GM12873 (cell line): ENCODE measurements around the gene MTF1.

Source experiments
- TF ChIP-seq, protein P1 (sequence below): IDR thresholded peaks from 2 replicates; pipeline ENCODE4 v1.5.1; 2012; ENCODE audit warnings: low read depth, mild to moderate bottlenecking, moderate library complexity, low read length, control low read depth; ENCODE audit not compliant: insufficient read depth; ENCODE audit errors: missing control alignments

Gene MTF1

DNA sequence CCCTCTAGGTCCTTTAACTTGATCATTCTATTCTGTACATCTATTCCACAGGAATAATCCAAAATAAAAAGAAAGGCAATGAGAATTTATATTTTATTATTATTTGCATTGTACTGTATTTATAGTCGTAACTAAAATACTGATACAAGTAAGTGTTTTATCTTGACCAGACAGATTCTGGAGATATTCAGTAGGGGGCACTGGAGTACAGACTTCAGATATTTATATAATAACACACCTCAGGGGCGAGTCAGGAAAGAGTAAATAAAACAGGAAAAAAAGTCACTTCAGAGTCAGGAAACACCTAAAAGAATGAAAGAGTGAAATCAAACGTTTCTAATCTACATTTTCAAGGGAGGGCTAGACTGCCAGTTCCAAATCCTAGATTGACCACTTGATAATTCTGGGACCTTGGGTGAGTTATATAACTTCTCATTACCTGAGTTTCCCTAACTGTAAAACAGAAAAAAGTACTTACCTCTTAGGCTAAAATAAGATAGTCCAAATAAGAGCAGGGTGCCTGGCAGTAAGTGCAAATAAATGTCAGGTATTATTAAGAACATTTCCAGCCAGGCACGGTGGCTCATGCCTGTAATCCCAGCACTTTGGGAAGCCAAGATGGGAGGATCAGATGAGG is 31.1 kb upstream of the MTF1 start:
- TF ChIP-seq, protein P1, sequence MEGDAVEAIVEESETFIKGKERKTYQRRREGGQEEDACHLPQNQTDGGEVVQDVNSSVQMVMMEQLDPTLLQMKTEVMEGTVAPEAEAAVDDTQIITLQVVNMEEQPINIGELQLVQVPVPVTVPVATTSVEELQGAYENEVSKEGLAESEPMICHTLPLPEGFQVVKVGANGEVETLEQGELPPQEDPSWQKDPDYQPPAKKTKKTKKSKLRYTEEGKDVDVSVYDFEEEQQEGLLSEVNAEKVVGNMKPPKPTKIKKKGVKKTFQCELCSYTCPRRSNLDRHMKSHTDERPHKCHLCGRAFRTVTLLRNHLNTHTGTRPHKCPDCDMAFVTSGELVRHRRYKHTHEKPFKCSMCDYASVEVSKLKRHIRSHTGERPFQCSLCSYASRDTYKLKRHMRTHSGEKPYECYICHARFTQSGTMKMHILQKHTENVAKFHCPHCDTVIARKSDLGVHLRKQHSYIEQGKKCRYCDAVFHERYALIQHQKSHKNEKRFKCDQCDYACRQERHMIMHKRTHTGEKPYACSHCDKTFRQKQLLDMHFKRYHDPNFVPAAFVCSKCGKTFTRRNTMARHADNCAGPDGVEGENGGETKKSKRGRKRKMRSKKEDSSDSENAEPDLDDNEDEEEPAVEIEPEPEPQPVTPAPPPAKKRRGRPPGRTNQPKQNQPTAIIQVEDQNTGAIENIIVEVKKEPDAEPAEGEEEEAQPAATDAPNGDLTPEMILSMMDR: peak; percentile 33

DNA sequence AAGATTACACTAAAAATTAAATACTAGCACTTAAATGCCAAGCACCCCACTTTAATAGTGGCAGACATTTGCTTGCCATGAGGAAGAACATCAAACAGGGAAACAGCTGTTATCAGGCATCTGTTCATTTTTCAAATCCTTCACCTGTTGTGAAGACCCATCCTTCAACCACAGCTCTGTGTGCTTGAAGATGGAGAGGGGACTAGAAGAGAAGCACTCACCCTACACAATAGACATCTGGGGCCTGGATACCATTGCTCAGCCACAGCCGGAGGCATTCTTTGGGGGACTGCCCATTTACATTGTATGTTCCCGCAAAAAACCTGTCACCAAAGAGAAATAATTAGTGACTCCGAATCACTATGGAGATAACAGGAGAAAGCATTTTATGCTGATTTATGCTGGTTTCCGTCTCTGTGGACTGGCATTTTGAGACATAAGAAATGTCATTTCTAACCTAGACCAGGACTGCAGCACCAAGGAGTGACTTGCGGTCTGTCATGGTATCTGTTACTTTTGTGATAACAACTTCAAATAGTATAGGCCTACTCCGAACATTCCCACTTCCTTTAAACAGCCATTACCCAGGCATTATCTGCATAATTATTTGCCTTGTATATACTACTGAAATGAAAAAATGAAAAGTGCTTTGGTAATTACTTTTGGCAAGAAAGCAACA is 28.8 kb upstream of the MTF1 start:
- TF ChIP-seq, protein P1: no peak

DNA sequence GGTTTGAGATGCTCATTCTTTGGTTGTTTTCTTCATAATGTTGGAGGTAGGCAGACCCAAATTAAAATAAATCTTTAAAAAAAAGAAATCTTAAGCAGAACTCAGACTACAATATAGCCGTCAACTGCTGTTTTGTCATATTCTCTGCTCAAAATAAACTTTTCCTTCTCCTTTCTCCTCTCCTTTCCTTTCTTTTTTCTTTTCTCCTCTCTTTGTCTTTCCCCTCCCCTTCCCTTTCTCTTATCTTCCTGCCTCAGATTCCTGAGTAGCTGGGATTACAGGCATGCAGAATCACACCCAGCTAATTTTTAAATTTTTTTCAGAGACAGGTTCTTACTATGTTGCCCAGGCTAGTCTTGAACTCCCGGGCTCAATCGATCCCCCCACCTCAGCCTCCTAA is 24.8 kb upstream of the MTF1 start:
- TF ChIP-seq, protein P1: no peak

DNA sequence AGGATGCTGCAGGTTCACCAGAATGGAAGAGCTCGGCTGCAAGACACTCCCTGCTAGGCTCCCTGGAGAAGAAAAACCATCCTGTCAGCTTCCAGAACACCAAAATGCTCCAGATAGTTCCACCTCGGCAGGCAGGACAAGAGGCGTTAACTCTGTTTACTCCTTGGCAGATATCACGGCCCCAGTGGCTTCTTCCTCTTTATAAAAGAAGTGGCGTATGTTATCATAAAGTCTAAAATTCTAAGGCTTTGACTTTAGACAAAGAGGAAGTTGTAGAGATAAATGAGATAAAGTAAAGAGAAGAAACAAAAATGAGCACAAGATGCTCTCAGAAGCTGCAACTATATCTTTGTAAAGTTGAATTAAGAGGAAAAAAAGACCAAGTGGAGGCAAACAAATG is 24.3 kb upstream of the MTF1 start:
- TF ChIP-seq, protein P1: no peak

DNA sequence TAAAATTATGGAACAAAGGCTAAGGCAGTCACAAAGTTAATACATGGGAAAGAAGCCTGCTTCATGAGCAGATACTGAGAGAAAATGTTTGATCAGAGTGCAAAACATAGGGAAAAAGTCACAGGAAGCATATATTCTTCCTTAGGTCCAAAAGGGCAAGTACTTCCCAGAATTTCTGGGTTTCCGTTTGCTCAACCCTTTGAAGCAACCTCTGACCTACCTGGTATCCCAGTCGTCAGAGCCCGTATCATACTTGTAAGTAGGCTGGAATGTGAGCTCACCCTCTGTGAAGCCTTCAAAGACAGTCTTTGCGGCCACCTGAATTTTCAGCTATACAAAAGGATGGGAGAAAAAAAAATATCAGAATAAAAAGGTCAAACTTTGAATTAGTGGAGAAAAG is 20.5 kb upstream of the MTF1 start:
- TF ChIP-seq, protein P1: no peak

DNA sequence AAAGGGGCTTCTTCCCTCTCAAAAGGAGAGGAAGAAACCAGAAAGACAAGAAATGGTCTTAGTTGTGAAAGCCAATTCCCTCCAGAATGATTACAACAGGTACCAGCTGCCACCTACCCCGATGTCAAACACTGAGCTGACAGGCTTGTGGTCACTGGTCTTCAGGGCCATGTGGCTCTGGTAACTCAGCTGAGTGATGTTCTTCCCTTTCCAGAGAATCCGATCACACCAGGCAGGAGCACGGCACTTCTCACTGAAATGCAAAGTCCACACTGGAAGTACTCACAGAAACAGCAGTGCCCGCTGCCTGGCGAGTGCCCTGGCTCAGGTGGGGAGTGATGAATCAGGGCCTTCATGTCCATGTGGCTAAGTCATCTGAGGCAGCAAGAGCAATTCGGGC is 18.7 kb upstream of the MTF1 start:
- TF ChIP-seq, protein P1: no peak

DNA sequence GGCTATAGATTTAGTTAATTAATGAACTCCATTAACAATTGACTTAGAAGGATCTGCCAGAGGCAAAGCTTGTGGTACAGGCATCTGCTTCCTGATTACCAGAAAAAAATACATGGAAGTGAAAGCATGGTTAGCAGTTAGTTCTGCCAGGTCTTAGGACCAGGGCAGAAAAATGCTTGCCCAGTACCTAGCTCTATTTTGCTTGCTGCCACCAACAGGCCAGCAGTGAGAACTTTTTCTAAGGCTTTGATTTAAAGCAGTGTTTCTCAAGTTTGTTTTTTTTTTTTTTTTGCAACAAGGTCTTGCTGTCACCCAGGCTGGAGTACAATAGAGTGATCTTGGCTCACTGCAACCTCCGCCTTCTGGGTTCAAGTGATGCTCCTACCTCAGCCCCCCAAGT is 16.4 kb upstream of the MTF1 start:
- TF ChIP-seq, protein P1: peak; percentile 21
